GM19324 (cell line): ENCODE data around the gene SALL1.

Experiments
- ATAC-seq: cut with Tn5 transposase; IDR thresholded peaks from one replicate; pipeline ENCODE4 v1.9.1; 2021; ENCODE audit warnings: mild to moderate bottlenecking, moderate library complexity; ENCODE audit not compliant: unreplicated experiment, low FRiP score

SALL1 gene

GRCh38 chr16:51159296-51159695, 8.2 kb upstream of the SALL1 start:
- ATAC-seq: no peak

- no peak for ATAC-seq
These were observed 6.6 kb upstream of the SALL1 start for GRCh38 chr16:51157698-51158097.

GRCh38 chr16:51156807-51157200, 5.7 kb upstream of the SALL1 start:
- no peak for ATAC-seq

- no peak for ATAC-seq
These were observed 5.0 kb upstream of the SALL1 start for GRCh38 chr16:51155820-51156806.

GRCh38 chr16:51155199-51155607, 4.1 kb upstream of the SALL1 start:
- no peak for ATAC-seq

- ATAC-seq: no peak
These were observed 3.5 kb upstream of the SALL1 start for GRCh38 chr16:51154271-51155171.

- ATAC-seq: no peak
These were observed 2.5 kb upstream of the SALL1 start for GRCh38 chr16:51153577-51154031.

GRCh38 chr16:51152691-51153576, 1.9 kb upstream of the SALL1 start:
- no peak for ATAC-seq

GRCh38 chr16:51151961-51152663, 1.0 kb upstream of the SALL1 start:
- ATAC-seq: no peak

- no peak for ATAC-seq
These were observed 428 bp upstream of the SALL1 start for GRCh38 chr16:51151435-51151960.

- ATAC-seq: no peak
These were observed 744 bp downstream of the SALL1 start for GRCh38 chr16:51150165-51150887.

- no peak for ATAC-seq
These were observed 1.3 kb downstream of the SALL1 start for GRCh38 chr16:51149721-51150164.

- no peak for ATAC-seq
These were observed 1.8 kb downstream of the SALL1 start for GRCh38 chr16:51149251-51149661.

- ATAC-seq: no peak
These were observed 2.3 kb downstream of the SALL1 start for GRCh38 chr16:51148678-51149228.

GRCh38 chr16:51147776-51148677, 3.0 kb downstream of the SALL1 start:
- ATAC-seq: no peak

GRCh38 chr16:51146256-51146924, 4.7 kb downstream of the SALL1 start:
- no peak for ATAC-seq

GRCh38 chr16:51144203-51144602, 6.9 kb downstream of the SALL1 start:
- no peak for ATAC-seq
